ENCODE data around the gene TIMM21. TPM values are rescaled to one million over a fixed set of nuclear protein-coding genes. Genes with fewer than 3 reads are reported as not detected.

The TIMM21 gene
- total RNA-seq, 2 donors from 2014 or later = 56.5 to 71.8 TPM

GRCh38 chr18:74126684-74127655 is 21.4 kb upstream of the TIMM21 start:
- H3K4me3 ChIP-seq = no peak overlapping the region
- no peak for TF ChIP-seq CTCF (IDR thresholded peaks at IDR 0.05)
- no peaks in the 10 kb centered on the region for H3K36me3 ChIP-seq
- H3K27ac ChIP-seq = no peak overlapping the region
- no peaks in the 10 kb centered on the region for H3K27me3 ChIP-seq
- no peaks in the 10 kb centered on the region for H3K9me3 ChIP-seq
- no peaks in the 10 kb centered on the region for H3K4me1 ChIP-seq
- DNase-seq (ENCODE audit: low spot score) = no peak

GRCh38 chr18:74128159-74128558 is 20.2 kb upstream of the TIMM21 start:
- Histone ChIP-seq H3K36me3 (no peaks in the 10 kb centered on the region), H3K4me1 (no peaks in the 10 kb centered on the region), H3K27ac (no peak overlapping the region), H3K27me3 (no peaks in the 10 kb centered on the region), H3K4me3 (no peak overlapping the region), H3K9me3 (no peaks in the 10 kb centered on the region)
- TF ChIP-seq CTCF (IDR thresholded peaks at IDR 0.05) = no peak
- no peak for DNase-seq (ENCODE audit: low spot score)

GRCh38 chr18:74131124-74131523 is 17.2 kb upstream of the TIMM21 start:
- H3K27ac ChIP-seq = no peak overlapping the region
- H3K9me3 ChIP-seq = no peaks in the 10 kb centered on the region
- H3K27me3 ChIP-seq = no peaks in the 10 kb centered on the region
- H3K36me3 ChIP-seq = no peaks in the 10 kb centered on the region
- H3K4me1 ChIP-seq = no peaks in the 10 kb centered on the region
- no peak for DNase-seq (ENCODE audit: low spot score)
- TF ChIP-seq CTCF (IDR thresholded peaks at IDR 0.05) = no peak
- no peak overlapping the region for H3K4me3 ChIP-seq

- no peak for TF ChIP-seq CTCF (IDR thresholded peaks at IDR 0.05)
- Histone ChIP-seq H3K9me3 (no peaks in the 10 kb centered on the region), H3K4me3 (no peak overlapping the region), H3K27ac (no peak overlapping the region), H3K4me1 (no peaks in the 10 kb centered on the region), H3K36me3 (no peaks in the 10 kb centered on the region), H3K27me3 (no peaks in the 10 kb centered on the region)
- no peak for DNase-seq (ENCODE audit: low spot score)
These were observed 16.1 kb upstream of the TIMM21 start for GRCh38 chr18:74132201-74132600.

- Histone ChIP-seq H3K27me3 (no peaks in the 10 kb centered on the region), H3K9me3 (no peaks in the 10 kb centered on the region)
- no peak for TF ChIP-seq CTCF (IDR thresholded peaks at IDR 0.05)
These were observed 10.3 kb upstream of the TIMM21 start for GRCh38 chr18:74137920-74138538.

More at GRCh38 chr18:74137920-74138538, 10.3 kb upstream of the TIMM21 start:
- H3K36me3 ChIP-seq = no peaks in the 10 kb centered on the region
- no peak for DNase-seq (ENCODE audit: low spot score)
- H3K4me3 ChIP-seq = no peak overlapping the region
- H3K27ac ChIP-seq = no peak overlapping the region
- H3K4me1 ChIP-seq = no peaks in the 10 kb centered on the region

Measured in right atrium auricular region (tissue), 2 donors.